ENCODE results near the gene CFAP20DC.

GRCh38 chr3:59046839-59047238 lies 3.0 kb downstream of the CFAP20DC start:
- no peak for TF ChIP-seq CTCF (IDR thresholded peaks at IDR 0.05 in 4 of 5, conservative IDR thresholded peaks at IDR 0.05 in 1 of 5)
- TF ChIP-seq POLR2A (IDR thresholded peaks at IDR 0.05), result no peak

All from gastrocnemius medialis (tissue), 4 donors.